Neural progenitor cell (in vitro differentiated cells): ENCODE results near the gene FAM177B. TPM values are rescaled to one million over a fixed set of nuclear protein-coding genes. Genes with fewer than 3 reads are reported as not detected.

Experiments
- DNase-seq: peaks from one replicate; pipeline ENCODE4 v3.0.0-alpha.2; 2016; ENCODE audit warnings: low spot score
- H2AFZ ChIP-seq: fragments of 200-600 bp; sonication (generic); replicated peaks from 2 replicates; pipeline ENCODE4 v1.6.1; 2016; ENCODE audit warnings: antibody characterized with exemption
- H3F3A ChIP-seq: fragments of 200-600 bp; sonication (generic); 2 replicates; pipeline ENCODE4 v1.6.1; 2016; ENCODE audit warnings: antibody characterized with exemption, low read depth
- H3K27ac ChIP-seq: fragments of 200-600 bp; sonication (generic); 2 replicates; pipeline ENCODE4 v1.5.1; 2016; ENCODE audit warnings: mild to moderate bottlenecking
- H3K27me3 ChIP-seq: fragments of 200-600 bp; sonication (generic); 2 replicates; pipeline ENCODE4 v1.6.1; 2016; ENCODE audit warnings: mild to moderate bottlenecking, moderate library complexity
- H3K36me3 ChIP-seq: fragments of 200-600 bp; sonication (generic); 2 replicates; pipeline ENCODE4 v1.5.1; 2016
- H3K4me1 ChIP-seq: fragments of 200-600 bp; sonication (generic); 2 replicates; pipeline ENCODE4 v1.6.1; 2016; ENCODE audit warnings: mixed run types
- H3K4me2 ChIP-seq: fragments of 200-600 bp; sonication (generic); 2 replicates; pipeline ENCODE4 v1.6.1; 2016
- H3K4me3 ChIP-seq: fragments of 200-600 bp; sonication (generic); 2 replicates; pipeline ENCODE4 v1.5.1; 2016
- H3K79me2 ChIP-seq: fragments of 200-600 bp; sonication (generic); 2 replicates; pipeline ENCODE4 v1.6.1; 2016; ENCODE audit warnings: low read depth
- H3K9ac ChIP-seq: fragments of 200-600 bp; sonication (generic); 2 replicates; pipeline ENCODE4 v1.6.1; 2016
- H3K9me3 ChIP-seq: fragments of 200-600 bp; sonication (generic); 2 replicates; pipeline ENCODE4 v1.5.1; 2016; ENCODE audit warnings: low read depth
- H4K20me1 ChIP-seq: fragments of 200-600 bp; sonication (generic); 2 replicates; pipeline ENCODE4 v1.6.1; 2016; ENCODE audit warnings: low read depth
- H3K27ac Mint-ChIP-seq: 3 replicates; pipeline ENCODE4 v1.8.0; 2021; ENCODE audit warnings: mixed read lengths
- H3K27me3 Mint-ChIP-seq: 2 replicates; pipeline ENCODE4 v1.8.0; 2022; ENCODE audit warnings: low read depth, mild to moderate bottlenecking, inconsistent platforms, moderate library complexity, mixed read lengths; ENCODE audit not compliant: insufficient read depth
- H3K36me3 Mint-ChIP-seq: 3 replicates; pipeline ENCODE4 v1.8.0; 2021; ENCODE audit warnings: mixed read lengths
- H3K4me1 Mint-ChIP-seq: 3 replicates; pipeline ENCODE4 v1.8.0; 2021; ENCODE audit warnings: mixed read lengths
- H3K4me3 Mint-ChIP-seq: 3 replicates; pipeline ENCODE4 v1.8.0; 2021; ENCODE audit warnings: mild to moderate bottlenecking, moderate library complexity, mixed read lengths
- H3K9me3 Mint-ChIP-seq: 3 replicates; pipeline ENCODE4 v1.8.0; 2020; ENCODE audit warnings: mixed read lengths
- EZH2 ChIP-seq: fragments of 200-600 bp; sonication (generic); IDR thresholded peaks from 2 replicates; pipeline ENCODE4 v1.6.1; 2017; ENCODE audit warnings: antibody characterized with exemption, mild to moderate bottlenecking, moderate library complexity
- EZH2phosphoT487 ChIP-seq: fragments of 200-600 bp; sonication (generic); IDR thresholded peaks from 2 replicates; pipeline ENCODE4 v1.6.1; 2017; ENCODE audit warnings: antibody characterized with exemption
- total RNA-seq: library from RNA; depleted of rRNA; stranded (reverse); fragments of >200 nt; gene quantifications from 2 replicates; pipeline ENCODE4 v1.2.3, GENCODE V29; 2015; ENCODE audit warnings: low replicate concordance
- TF ChIP-seq, protein P1 (sequence below): fragments of 200-600 bp; sonication (generic); IDR thresholded peaks from 2 replicates; pipeline ENCODE4 v1.5.1; 2017; ENCODE audit warnings: antibody characterized with exemption, mild to moderate bottlenecking

Gene FAM177B
- total RNA-seq, 1 donor from 2014 or later = not detected

DNA sequence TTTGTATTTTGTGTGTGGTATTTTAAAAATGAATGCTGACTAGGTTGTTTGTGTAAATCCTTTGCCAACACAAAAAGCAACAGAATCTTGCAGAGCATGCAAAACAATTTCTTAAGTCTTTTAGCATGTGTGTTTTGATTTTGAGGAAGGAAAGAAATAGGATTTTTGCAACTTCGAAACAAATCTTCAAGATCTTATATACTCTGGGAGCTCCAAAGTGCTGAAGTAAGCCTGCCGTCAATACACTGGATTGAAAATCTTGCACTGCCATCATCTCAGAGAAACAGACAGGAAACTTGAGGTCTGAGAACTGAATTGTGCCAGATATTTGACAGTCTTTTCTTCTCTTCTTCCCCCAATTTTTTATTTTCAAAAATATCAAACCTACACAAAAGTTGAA, 48.5 kb downstream of the FAM177B start:
- Histone ChIP-seq H3K27me3 (no peaks in the 10 kb centered on the region), H3K4me1 (no peaks in the 10 kb centered on the region), H3K9me3 (no peaks in the 10 kb centered on the region), H3F3A (no peaks in the 10 kb centered on the region), H3K9ac (no peak overlapping the region), H4K20me1 (no peaks in the 10 kb centered on the region), H3K36me3 (no peaks in the 10 kb centered on the region), H3K4me2 (no peak overlapping the region), H3K4me3 (no peak overlapping the region), H2AFZ (no peak overlapping the region), H3K27ac (no peak overlapping the region), H3K79me2 (no peaks in the 10 kb centered on the region)
- no peaks in the 10 kb centered on the region for H3K36me3 Mint-ChIP-seq
- H3K4me3 Mint-ChIP-seq = no peak overlapping the region
- TF ChIP-seq EZH2phosphoT487 = no peak
- TF ChIP-seq, protein P1, sequence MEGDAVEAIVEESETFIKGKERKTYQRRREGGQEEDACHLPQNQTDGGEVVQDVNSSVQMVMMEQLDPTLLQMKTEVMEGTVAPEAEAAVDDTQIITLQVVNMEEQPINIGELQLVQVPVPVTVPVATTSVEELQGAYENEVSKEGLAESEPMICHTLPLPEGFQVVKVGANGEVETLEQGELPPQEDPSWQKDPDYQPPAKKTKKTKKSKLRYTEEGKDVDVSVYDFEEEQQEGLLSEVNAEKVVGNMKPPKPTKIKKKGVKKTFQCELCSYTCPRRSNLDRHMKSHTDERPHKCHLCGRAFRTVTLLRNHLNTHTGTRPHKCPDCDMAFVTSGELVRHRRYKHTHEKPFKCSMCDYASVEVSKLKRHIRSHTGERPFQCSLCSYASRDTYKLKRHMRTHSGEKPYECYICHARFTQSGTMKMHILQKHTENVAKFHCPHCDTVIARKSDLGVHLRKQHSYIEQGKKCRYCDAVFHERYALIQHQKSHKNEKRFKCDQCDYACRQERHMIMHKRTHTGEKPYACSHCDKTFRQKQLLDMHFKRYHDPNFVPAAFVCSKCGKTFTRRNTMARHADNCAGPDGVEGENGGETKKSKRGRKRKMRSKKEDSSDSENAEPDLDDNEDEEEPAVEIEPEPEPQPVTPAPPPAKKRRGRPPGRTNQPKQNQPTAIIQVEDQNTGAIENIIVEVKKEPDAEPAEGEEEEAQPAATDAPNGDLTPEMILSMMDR = no peak
- no peak for TF ChIP-seq EZH2
- no peaks in the 10 kb centered on the region for H3K9me3 Mint-ChIP-seq
- peaks cover 3% of the 10 kb centered on the region for H3K27me3 Mint-ChIP-seq
- H3K27ac Mint-ChIP-seq = no peak overlapping the region
- no peaks in the 10 kb centered on the region for H3K4me1 Mint-ChIP-seq
- no peak for DNase-seq

DNA sequence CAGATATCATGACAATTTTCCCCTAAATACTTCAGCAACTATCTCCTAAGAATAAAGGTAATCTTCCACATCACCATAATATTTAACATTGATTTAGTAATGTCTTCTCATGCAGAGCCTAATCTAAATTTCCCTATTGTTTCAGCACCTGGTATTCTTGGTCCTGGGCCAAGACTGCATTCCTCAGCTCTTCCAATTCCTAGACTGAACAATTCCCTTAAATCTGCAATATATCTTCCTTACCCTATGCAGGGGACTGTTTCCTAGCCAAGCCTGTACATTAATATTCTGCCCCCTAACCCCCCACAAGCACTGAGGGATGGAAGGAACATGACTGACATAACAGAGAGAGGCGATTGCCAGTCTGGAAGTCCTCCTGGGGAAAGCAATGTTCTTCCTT, 49.1 kb downstream of the FAM177B start:
- no peaks in the 10 kb centered on the region for H4K20me1 ChIP-seq
- TF ChIP-seq EZH2 (no peak), EZH2phosphoT487 (no peak)
- TF ChIP-seq, protein P1 = no peak
- H3K27ac Mint-ChIP-seq = no peak overlapping the region

DNA sequence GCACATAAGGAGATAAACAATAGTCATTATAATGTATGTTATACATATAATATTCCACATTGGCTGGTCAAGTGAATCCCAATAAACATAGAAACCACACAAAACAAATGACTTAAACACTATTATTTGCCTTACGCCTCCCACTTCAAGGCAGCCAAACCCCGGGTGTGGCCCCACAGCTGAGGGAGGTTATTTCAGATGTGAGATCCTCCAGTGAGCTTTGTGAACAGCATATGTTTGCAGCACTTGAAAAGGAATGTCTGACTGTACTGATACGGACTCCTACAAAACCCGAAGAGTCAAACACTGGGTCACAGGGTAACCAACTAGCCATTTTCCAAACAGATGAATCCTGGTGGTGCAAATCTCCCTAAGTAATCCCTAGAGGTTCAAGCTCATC, 50.7 kb downstream of the FAM177B start:
- no peaks in the 10 kb centered on the region for H3K4me1 ChIP-seq
- H3K9ac ChIP-seq = no peak overlapping the region
- H4K20me1 ChIP-seq = no peaks in the 10 kb centered on the region
- TF ChIP-seq EZH2 (no peak), EZH2phosphoT487 (no peak)
- TF ChIP-seq, protein P1 = no peak
- H3K4me3 ChIP-seq = no peak overlapping the region
- no peak overlapping the region for H2AFZ ChIP-seq
- Mint-ChIP-seq H3K9me3 (no peaks in the 10 kb centered on the region), H3K36me3 (no peaks in the 10 kb centered on the region), H3K27ac (no peak overlapping the region), H3K4me1 (no peaks in the 10 kb centered on the region), H3K27me3 (peaks cover 3% of the 10 kb centered on the region), H3K4me3 (no peak overlapping the region)
- H3K4me2 ChIP-seq = no peak overlapping the region
- H3F3A ChIP-seq = no peaks in the 10 kb centered on the region
- H3K27me3 ChIP-seq = no peaks in the 10 kb centered on the region
- DNase-seq = no peak
- H3K9me3 ChIP-seq = no peaks in the 10 kb centered on the region
- no peak overlapping the region for H3K27ac ChIP-seq
- H3K36me3 ChIP-seq = no peaks in the 10 kb centered on the region
- no peaks in the 10 kb centered on the region for H3K79me2 ChIP-seq

More for the DNA sequence above, 49.1 kb downstream of the FAM177B start:
- Histone ChIP-seq H2AFZ (no peak overlapping the region), H3K4me1 (no peaks in the 10 kb centered on the region), H3K36me3 (no peaks in the 10 kb centered on the region), H3K4me2 (no peak overlapping the region), H3K9me3 (no peaks in the 10 kb centered on the region), H3K4me3 (no peak overlapping the region), H3K9ac (no peak overlapping the region), H3K27ac (no peak overlapping the region), H3K27me3 (no peaks in the 10 kb centered on the region), H3F3A (no peaks in the 10 kb centered on the region), H3K79me2 (no peaks in the 10 kb centered on the region)
- Mint-ChIP-seq H3K4me3 (no peak overlapping the region), H3K36me3 (no peaks in the 10 kb centered on the region), H3K9me3 (no peaks in the 10 kb centered on the region), H3K4me1 (no peaks in the 10 kb centered on the region), H3K27me3 (peaks cover 3% of the 10 kb centered on the region)
- DNase-seq = no peak
